HepG2 (cell line): Measurements from ENCODE around the gene MUC4. TPM values are rescaled to one million over a fixed set of nuclear protein-coding genes. Genes with fewer than 3 reads are reported as not detected.

Experiments
- ASH2L ChIP-seq: fragments of 300-600, 200-600 bp; sonication (generic); IDR thresholded peaks from 2 replicates; pipeline ENCODE4 v1.7.0; 2017; ENCODE audit warnings: low read depth, mild to moderate bottlenecking, moderate library complexity, mixed read lengths, low read length; ENCODE audit not compliant: insufficient read length
- CBFB ChIP-seq: sonication (generic); formaldehyde crosslinking; IDR thresholded peaks from 2 replicates; pipeline ENCODE4 v1.4.0; 2020; ENCODE audit warnings: missing genetic modification reagents
- DRAP1 ChIP-seq: IDR thresholded peaks from 2 replicates; pipeline ENCODE4 v1.6.1; 2016; ENCODE audit warnings: missing genetic modification reagents, missing compliant biosample characterization
- GABPB1 ChIP-seq: IDR thresholded peaks from 2 replicates; pipeline ENCODE4 v1.6.1; 2016; ENCODE audit warnings: mild to moderate bottlenecking, missing genetic modification reagents, moderate library complexity, missing compliant biosample characterization
- HDAC2 ChIP-seq: sonication (generic); formaldehyde crosslinking; IDR thresholded peaks from 2 replicates; pipeline ENCODE4 v1.4.0; 2020; ENCODE audit warnings: missing genetic modification reagents
- HMG20B ChIP-seq: conservative IDR thresholded peaks from 2 replicates; pipeline ENCODE4 v1.6.1; 2016; ENCODE audit warnings: missing genetic modification reagents, missing compliant biosample characterization
- MTF2 ChIP-seq: sonication (generic); formaldehyde crosslinking; IDR thresholded peaks from 2 replicates; pipeline ENCODE4 v1.5.0; 2020; ENCODE audit warnings: missing genetic modification reagents, borderline replicate concordance
- PCBP2 ChIP-seq: fragments of 200-400 bp; formaldehyde crosslinking; optimal IDR thresholded peaks from 2 replicates; pipeline ENCODE3; 2018; ENCODE audit warnings: low read length, low read depth; ENCODE audit not compliant: poor library complexity, severe bottlenecking
- RELA ChIP-seq: sonication (generic); formaldehyde crosslinking; IDR thresholded peaks from 2 replicates; pipeline ENCODE4 v1.4.0; 2020; ENCODE audit warnings: missing genetic modification reagents
- SAFB2 ChIP-seq: sonication (generic); formaldehyde crosslinking; IDR thresholded peaks from 2 replicates; pipeline ENCODE4 v1.5.1; 2020; ENCODE audit warnings: missing genetic modification reagents, low read depth, mild to moderate bottlenecking, borderline replicate concordance
- SNAPC5 ChIP-seq: sonication (generic); formaldehyde crosslinking; IDR thresholded peaks from 2 replicates; pipeline ENCODE4 v1.8.1; 2023; ENCODE audit warnings: mild to moderate bottlenecking, missing genetic modification reagents, borderline replicate concordance
- TP53 ChIP-seq: sonication (generic); formaldehyde crosslinking; conservative IDR thresholded peaks from 2 replicates; pipeline ENCODE4 v1.4.0; 2020; ENCODE audit warnings: missing genetic modification reagents
- XRCC5 ChIP-seq: fragments of 200-400 bp; formaldehyde crosslinking; optimal IDR thresholded peaks from 2 replicates; pipeline ENCODE3; 2017; ENCODE audit warnings: mild to moderate bottlenecking, low read length
- ZC3H13 ChIP-seq: sonication (generic); formaldehyde crosslinking; IDR thresholded peaks from 2 replicates; pipeline ENCODE4 v1.8.1; 2023; ENCODE audit warnings: mild to moderate bottlenecking, missing genetic modification reagents, moderate library complexity
- ZNF207 ChIP-seq: fragments of 450-650 bp; IDR thresholded peaks from 2 replicates; pipeline ENCODE4 v1.6.1; 2016; ENCODE audit warnings: antibody characterized with exemption, borderline replicate concordance
- ZNF549 ChIP-seq: sonication (generic); formaldehyde crosslinking; IDR thresholded peaks from 2 replicates; pipeline ENCODE4 v1.5.0; 2020; ENCODE audit warnings: missing genetic modification reagents
- ZNF577 ChIP-seq: sonication (generic); formaldehyde crosslinking; IDR thresholded peaks from 2 replicates; pipeline ENCODE4 v1.4.0; 2020; ENCODE audit warnings: mild to moderate bottlenecking, low read depth, missing genetic modification reagents, borderline replicate concordance
- ZNF740 ChIP-seq: sonication (generic); formaldehyde crosslinking; IDR thresholded peaks from 2 replicates; pipeline ENCODE4 v1.4.0; 2020; ENCODE audit warnings: missing genetic modification reagents
- ZNF879 ChIP-seq: sonication (generic); formaldehyde crosslinking; IDR thresholded peaks from 2 replicates; pipeline ENCODE4 v1.8.1; 2023; ENCODE audit warnings: missing genetic modification reagents
- polyA plus RNA-seq, 8 experiments: library from polyadenylated mRNA; depleted of rRNA in 3 of 8; stranded (reverse) in 7 of 8; unstranded in 1 of 8; fragments of >200 nt; fragmentation: Illumina TruSeq in 4 of 8; extraction: Trizol in 4 of 8; gene quantifications; 2 replicates each; pipeline versions ENCODE4 v1.2.1 to v1.2.3, GENCODE V29; 2011 to 2016; ENCODE audit warnings: low read depth in 4 of 8, missing spikeins in 1 of 8, mixed read lengths in 1 of 8; ENCODE audit not compliant: insufficient read depth in 1 of 8
- total RNA-seq, 5 experiments: library from RNA; depleted of rRNA; stranded (reverse); fragments of >200 nt; fragmentation: Illumina TruSeq; extraction: Trizol; gene quantifications; 2 replicates each; pipeline ENCODE4 v1.2.3, GENCODE V29; 2016; ENCODE audit warnings: low read depth in 1 of 5
- TF ChIP-seq, protein P1 (sequence below): sonication (generic); formaldehyde crosslinking; IDR thresholded peaks from 2 replicates; pipeline ENCODE4 v1.9.0; 2021; ENCODE audit warnings: missing genetic modification reagents, borderline replicate concordance
- TF ChIP-seq, protein P2 (sequence below): sonication (generic); formaldehyde crosslinking; IDR thresholded peaks from 2 replicates; pipeline ENCODE4 v1.4.0; 2020; ENCODE audit warnings: missing genetic modification reagents, borderline replicate concordance
- TF ChIP-seq, protein P3 (sequence below): sonication (generic); formaldehyde crosslinking; IDR thresholded peaks from 2 replicates; pipeline ENCODE4 v1.4.0; 2020; ENCODE audit warnings: missing genetic modification reagents

MUC4 gene
- total and polyA plus RNA-seq, 2 of the 13 experiments (the other 11 are each of a cell fraction or from before 2014, with no cell fraction given) = not detected

- TF ChIP-seq, protein P1, sequence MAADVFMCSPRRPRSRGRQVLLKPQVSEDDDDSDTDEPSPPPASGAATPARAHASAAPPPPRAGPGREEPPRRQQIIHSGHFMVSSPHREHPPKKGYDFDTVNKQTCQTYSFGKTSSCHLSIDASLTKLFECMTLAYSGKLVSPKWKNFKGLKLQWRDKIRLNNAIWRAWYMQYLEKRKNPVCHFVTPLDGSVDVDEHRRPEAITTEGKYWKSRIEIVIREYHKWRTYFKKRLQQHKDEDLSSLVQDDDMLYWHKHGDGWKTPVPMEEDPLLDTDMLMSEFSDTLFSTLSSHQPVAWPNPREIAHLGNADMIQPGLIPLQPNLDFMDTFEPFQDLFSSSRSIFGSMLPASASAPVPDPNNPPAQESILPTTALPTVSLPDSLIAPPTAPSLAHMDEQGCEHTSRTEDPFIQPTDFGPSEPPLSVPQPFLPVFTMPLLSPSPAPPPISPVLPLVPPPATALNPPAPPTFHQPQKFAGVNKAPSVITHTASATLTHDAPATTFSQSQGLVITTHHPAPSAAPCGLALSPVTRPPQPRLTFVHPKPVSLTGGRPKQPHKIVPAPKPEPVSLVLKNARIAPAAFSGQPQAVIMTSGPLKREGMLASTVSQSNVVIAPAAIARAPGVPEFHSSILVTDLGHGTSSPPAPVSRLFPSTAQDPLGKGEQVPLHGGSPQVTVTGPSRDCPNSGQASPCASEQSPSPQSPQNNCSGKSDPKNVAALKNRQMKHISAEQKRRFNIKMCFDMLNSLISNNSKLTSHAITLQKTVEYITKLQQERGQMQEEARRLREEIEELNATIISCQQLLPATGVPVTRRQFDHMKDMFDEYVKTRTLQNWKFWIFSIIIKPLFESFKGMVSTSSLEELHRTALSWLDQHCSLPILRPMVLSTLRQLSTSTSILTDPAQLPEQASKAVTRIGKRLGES = no peak
- no peak for TF ChIP-seq HMG20B (CRISPR knock-in tag)
- no peak for TF ChIP-seq ZNF740 (CRISPR knock-in tag)
- no peak for TF ChIP-seq XRCC5
- TF ChIP-seq TP53 (CRISPR knock-in tag) = no peak
- no peak for TF ChIP-seq ZNF879
- TF ChIP-seq, protein P2, sequence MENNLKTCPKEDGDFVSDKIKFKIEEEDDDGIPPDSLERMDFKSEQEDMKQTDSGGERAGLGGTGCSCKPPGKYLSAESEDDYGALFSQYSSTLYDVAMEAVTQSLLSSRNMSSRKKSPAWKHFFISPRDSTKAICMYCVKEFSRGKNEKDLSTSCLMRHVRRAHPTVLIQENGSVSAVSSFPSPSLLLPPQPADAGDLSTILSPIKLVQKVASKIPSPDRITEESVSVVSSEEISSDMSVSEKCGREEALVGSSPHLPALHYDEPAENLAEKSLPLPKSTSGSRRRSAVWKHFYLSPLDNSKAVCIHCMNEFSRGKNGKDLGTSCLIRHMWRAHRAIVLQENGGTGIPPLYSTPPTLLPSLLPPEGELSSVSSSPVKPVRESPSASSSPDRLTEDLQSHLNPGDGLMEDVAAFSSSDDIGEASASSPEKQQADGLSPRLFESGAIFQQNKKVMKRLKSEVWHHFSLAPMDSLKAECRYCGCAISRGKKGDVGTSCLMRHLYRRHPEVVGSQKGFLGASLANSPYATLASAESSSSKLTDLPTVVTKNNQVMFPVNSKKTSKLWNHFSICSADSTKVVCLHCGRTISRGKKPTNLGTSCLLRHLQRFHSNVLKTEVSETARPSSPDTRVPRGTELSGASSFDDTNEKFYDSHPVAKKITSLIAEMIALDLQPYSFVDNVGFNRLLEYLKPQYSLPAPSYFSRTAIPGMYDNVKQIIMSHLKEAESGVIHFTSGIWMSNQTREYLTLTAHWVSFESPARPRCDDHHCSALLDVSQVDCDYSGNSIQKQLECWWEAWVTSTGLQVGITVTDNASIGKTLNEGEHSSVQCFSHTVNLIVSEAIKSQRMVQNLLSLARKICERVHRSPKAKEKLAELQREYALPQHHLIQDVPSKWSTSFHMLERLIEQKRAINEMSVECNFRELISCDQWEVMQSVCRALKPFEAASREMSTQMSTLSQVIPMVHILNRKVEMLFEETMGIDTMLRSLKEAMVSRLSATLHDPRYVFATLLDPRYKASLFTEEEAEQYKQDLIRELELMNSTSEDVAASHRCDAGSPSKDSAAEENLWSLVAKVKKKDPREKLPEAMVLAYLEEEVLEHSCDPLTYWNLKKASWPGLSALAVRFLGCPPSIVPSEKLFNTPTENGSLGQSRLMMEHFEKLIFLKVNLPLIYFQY (CRISPR knock-in tag) = no peak
- no peak for TF ChIP-seq ZNF577 (CRISPR knock-in tag)
- no peak for TF ChIP-seq PCBP2
- no peak for TF ChIP-seq MTF2 (CRISPR knock-in tag)
- peak; percentile 20; the same call in 1 of the 2 replicates for TF ChIP-seq GABPB1 (CRISPR knock-in tag)
- TF ChIP-seq CBFB (CRISPR knock-in tag) = no peak
- no peak for TF ChIP-seq RELA (CRISPR knock-in tag)
- no peak for TF ChIP-seq ZNF207
- TF ChIP-seq ZC3H13 = no peak
- no peak for TF ChIP-seq DRAP1 (CRISPR knock-in tag)
- no peak for TF ChIP-seq ZNF549
- TF ChIP-seq HDAC2 (CRISPR knock-in tag) = no peak
- TF ChIP-seq, protein P3, sequence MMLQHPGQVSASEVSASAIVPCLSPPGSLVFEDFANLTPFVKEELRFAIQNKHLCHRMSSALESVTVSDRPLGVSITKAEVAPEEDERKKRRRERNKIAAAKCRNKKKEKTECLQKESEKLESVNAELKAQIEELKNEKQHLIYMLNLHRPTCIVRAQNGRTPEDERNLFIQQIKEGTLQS (CRISPR knock-in tag) = peak; percentile 71
- peak; percentile 37 for TF ChIP-seq ASH2L
- TF ChIP-seq SAFB2 (CRISPR knock-in tag) = no peak
- no peak for TF ChIP-seq SNAPC5 (CRISPR knock-in tag)
These were observed 35.6 kb upstream of the MUC4 start (continued) for GRCh38 chr3:195847055-195847950.
